Stimulated activated naive B cell treated with anti-CD40 and anti-IgM and Interleukin-4, amounts not matched to agents 10 μg/mL and 1 μg/mL and 100 μg/mL, for 72 hours (primary cell): ENCODE results near the gene BMPR1B.
A peak's percentile ranks its signal among the peaks of the same experiment; 100 is the strongest.
"Not testable (repeated sequence)": the region's sequence is repeated elsewhere in the genome, so short reads cannot be mapped to it uniquely, and the experiment has no call there.

ENCODE experiments used
- ATAC-seq, 2 donors: fragments of 150-1000 bp; cut with Tn5 transposase; replicated peaks; 2 replicates each; pipeline ENCODE4 v1.10.0; 2021; ENCODE audit warnings: moderate library complexity in 1 of 2
- DNase-seq: peaks from one replicate; pipeline ENCODE4 v3.0.0; 2021
- H3K27ac Mint-ChIP-seq: one replicate; pipeline ENCODE4 v1.8.0; 2022; ENCODE audit warnings: mild to moderate bottlenecking, mixed read lengths
- H3K27me3 Mint-ChIP-seq, 2 donors: one replicate each; pipeline ENCODE4 v1.8.0; 2022; ENCODE audit warnings: mixed read lengths in 2 of 2
- H3K36me3 Mint-ChIP-seq, 2 donors: one replicate each; pipeline ENCODE4 v1.8.0; 2022; ENCODE audit warnings: mixed read lengths in 2 of 2, mild to moderate bottlenecking in 1 of 2
- H3K4me1 Mint-ChIP-seq, 2 donors: one replicate each; pipeline ENCODE4 v1.8.0; 2022; ENCODE audit warnings: mixed read lengths in 2 of 2, mild to moderate bottlenecking in 1 of 2
- H3K4me3 Mint-ChIP-seq, 2 donors: one replicate each; pipeline ENCODE4 v1.8.0; 2022; ENCODE audit warnings: mild to moderate bottlenecking in 2 of 2, mixed read lengths in 2 of 2, moderate library complexity in 1 of 2
- H3K9me3 Mint-ChIP-seq, 2 donors: one replicate each; pipeline ENCODE4 v1.8.0; 2022; ENCODE audit warnings: mixed read lengths in 2 of 2, mild to moderate bottlenecking in 1 of 2

Gene BMPR1B

GRCh38 chr4:95114521-95114920, 356.8 kb downstream of the BMPR1B start:
- ATAC-seq: no peak
- Mint-ChIP-seq H3K36me3 (no peaks in the 10 kb centered on the region), H3K4me3 (no peak overlapping the region), H3K27ac (no peak overlapping the region), H3K4me1 (no peaks in the 10 kb centered on the region), H3K27me3 (no peaks in the 10 kb centered on the region), H3K9me3 (no peaks in the 10 kb centered on the region)
- DNase-seq: no peak

GRCh38 chr4:95118497-95118896, 360.7 kb downstream of the BMPR1B start:
- ATAC-seq (no peak), DNase-seq (no peak)
- Mint-ChIP-seq H3K4me3 (no peak overlapping the region), H3K36me3 (no peaks in the 10 kb centered on the region), H3K27ac (no peak overlapping the region), H3K27me3 (no peaks in the 10 kb centered on the region), H3K4me1 (no peaks in the 10 kb centered on the region), H3K9me3 (no peaks in the 10 kb centered on the region)

GRCh38 chr4:95120456-95120855, 362.7 kb downstream of the BMPR1B start:
- ATAC-seq: no peak

GRCh38 chr4:95122001-95122400, 364.2 kb downstream of the BMPR1B start:
- DNase-seq (no peak), ATAC-seq (no peak)
- H3K36me3 Mint-ChIP-seq: no peaks in the 10 kb centered on the region
- no peak overlapping the region for H3K27ac Mint-ChIP-seq
- no peak overlapping the region for H3K4me3 Mint-ChIP-seq
- no peaks in the 10 kb centered on the region for H3K4me1 Mint-ChIP-seq
- H3K27me3 Mint-ChIP-seq: no peaks in the 10 kb centered on the region
- H3K9me3 Mint-ChIP-seq: no peaks in the 10 kb centered on the region

More at GRCh38 chr4:95120456-95120855, 362.7 kb downstream of the BMPR1B start:
- no peak overlapping the region for H3K4me3 Mint-ChIP-seq
- no peaks in the 10 kb centered on the region for H3K27me3 Mint-ChIP-seq
- no peak for DNase-seq
- H3K9me3 Mint-ChIP-seq: no peaks in the 10 kb centered on the region
- H3K36me3 Mint-ChIP-seq: no peaks in the 10 kb centered on the region
- no peak overlapping the region for H3K27ac Mint-ChIP-seq
- H3K4me1 Mint-ChIP-seq: no peaks in the 10 kb centered on the region

- Mint-ChIP-seq H3K27ac (no peak overlapping the region), H3K36me3 (no peaks in the 10 kb centered on the region), H3K9me3 (no peaks in the 10 kb centered on the region), H3K27me3 (no peaks in the 10 kb centered on the region), H3K4me1 (peaks cover 4 to 6% of the 10 kb centered on the region in 2 donors), H3K4me3 (no peak overlapping the region)
- DNase-seq: no peak
- ATAC-seq: no peak
Measured at GRCh38 chr4:95124906-95125504, 367.2 kb downstream of the BMPR1B start.

- Mint-ChIP-seq H3K9me3 (no peaks in the 10 kb centered on the region), H3K4me1 (peaks cover 4 to 7% of the 10 kb centered on the region in 2 donors), H3K36me3 (no peaks in the 10 kb centered on the region), H3K4me3 (no peak overlapping the region), H3K27ac (no peak overlapping the region), H3K27me3 (no peaks in the 10 kb centered on the region)
- DNase-seq: no peak
- ATAC-seq: no peak
Measured at GRCh38 chr4:95129031-95129430, 371.3 kb downstream of the BMPR1B start.

GRCh38 chr4:95129821-95130311, 372.1 kb downstream of the BMPR1B start:
- H3K9me3 Mint-ChIP-seq: peaks cover 0 to 2% of the 10 kb centered on the region in 2 donors
- no peak overlapping the region for H3K27ac Mint-ChIP-seq
- H3K4me1 Mint-ChIP-seq: peaks cover 4 to 7% of the 10 kb centered on the region in 2 donors
- DNase-seq (no peak), ATAC-seq (peak; percentile 48 to 52)
- no peak overlapping the region for H3K4me3 Mint-ChIP-seq
- H3K27me3 Mint-ChIP-seq: no peaks in the 10 kb centered on the region
- no peaks in the 10 kb centered on the region for H3K36me3 Mint-ChIP-seq

GRCh38 chr4:95134016-95134415, 376.3 kb downstream of the BMPR1B start:
- H3K4me3 Mint-ChIP-seq, H3K36me3 Mint-ChIP-seq: not testable (repeated sequence)

GRCh38 chr4:95139424-95139823, 381.7 kb downstream of the BMPR1B start:
- not testable (repeated sequence) for ATAC-seq, H3K4me3 Mint-ChIP-seq, H3K27ac Mint-ChIP-seq, H3K36me3 Mint-ChIP-seq, H3K9me3 Mint-ChIP-seq, DNase-seq, H3K27me3 Mint-ChIP-seq, H3K4me1 Mint-ChIP-seq

More at GRCh38 chr4:95134016-95134415, 376.3 kb downstream of the BMPR1B start:
- H3K4me1 Mint-ChIP-seq, DNase-seq, H3K27ac Mint-ChIP-seq, H3K9me3 Mint-ChIP-seq, ATAC-seq, H3K27me3 Mint-ChIP-seq: not testable (repeated sequence)

- Mint-ChIP-seq H3K4me1 (no peaks in the 10 kb centered on the region), H3K27me3 (no peaks in the 10 kb centered on the region), H3K4me3 (no peak overlapping the region), H3K9me3 (peaks cover 0 to 3% of the 10 kb centered on the region in 2 donors), H3K27ac (no peak overlapping the region), H3K36me3 (no peaks in the 10 kb centered on the region)
- DNase-seq (no peak), ATAC-seq (no peak)
Measured at GRCh38 chr4:95141361-95141760, 383.6 kb downstream of the BMPR1B start.

GRCh38 chr4:95142932-95143331, 385.2 kb downstream of the BMPR1B start:
- DNase-seq (no peak), ATAC-seq (peak in 1 of 2 donors; percentile 10)
- H3K36me3 Mint-ChIP-seq: no peaks in the 10 kb centered on the region
- no peak overlapping the region for H3K27ac Mint-ChIP-seq
- H3K9me3 Mint-ChIP-seq: peaks cover 0 to 3% of the 10 kb centered on the region in 2 donors
- H3K4me3 Mint-ChIP-seq: no peak overlapping the region
- no peaks in the 10 kb centered on the region for H3K27me3 Mint-ChIP-seq
- H3K4me1 Mint-ChIP-seq: no peaks in the 10 kb centered on the region

GRCh38 chr4:95151255-95151654, 393.5 kb downstream of the BMPR1B start:
- Mint-ChIP-seq H3K27me3 (no peaks in the 10 kb centered on the region), H3K4me3 (no peak overlapping the region), H3K36me3 (no peaks in the 10 kb centered on the region), H3K9me3 (no peaks in the 10 kb centered on the region), H3K27ac (no peak overlapping the region), H3K4me1 (peaks cover 0 to 3% of the 10 kb centered on the region in 2 donors)
- ATAC-seq (no peak), DNase-seq (no peak)

GRCh38 chr4:95153182-95153581, 395.4 kb downstream of the BMPR1B start:
- Mint-ChIP-seq H3K4me1 (peaks cover 0 to 3% of the 10 kb centered on the region in 2 donors), H3K27ac (no peak overlapping the region), H3K27me3 (no peaks in the 10 kb centered on the region), H3K9me3 (no peaks in the 10 kb centered on the region), H3K36me3 (no peaks in the 10 kb centered on the region), H3K4me3 (no peak overlapping the region)
- DNase-seq (no peak), ATAC-seq (no peak)

GRCh38 chr4:95155759-95156451, 398.1 kb downstream of the BMPR1B start:
- no peaks in the 10 kb centered on the region for H3K9me3 Mint-ChIP-seq
- no peak overlapping the region for H3K4me3 Mint-ChIP-seq
- no peaks in the 10 kb centered on the region for H3K36me3 Mint-ChIP-seq
- H3K4me1 Mint-ChIP-seq: peaks cover 0 to 3% of the 10 kb centered on the region in 2 donors
- no peak overlapping the region for H3K27ac Mint-ChIP-seq
- peaks cover 0 to under 1% of the 10 kb centered on the region in 2 donors for H3K27me3 Mint-ChIP-seq
- ATAC-seq (peak in 1 of 2 donors; percentile 31), DNase-seq (no peak)

- DNase-seq: no peak
- Mint-ChIP-seq H3K36me3 (no peaks in the 10 kb centered on the region), H3K9me3 (no peaks in the 10 kb centered on the region), H3K4me3 (no peak overlapping the region), H3K4me1 (peaks cover 0 to 3% of the 10 kb centered on the region in 2 donors), H3K27ac (no peak overlapping the region), H3K27me3 (peaks cover 0 to 4% of the 10 kb centered on the region in 2 donors)
- no peak for ATAC-seq
Measured at GRCh38 chr4:95156452-95156765, 398.7 kb downstream of the BMPR1B start.
